ENCODE results near the gene OLFML1.

OLFML1 gene

GRCh38 chr11:7537265-7537664, 52.0 kb downstream of the OLFML1 start:
- TF ChIP-seq CTCF (IDR thresholded peaks at IDR 0.05; ENCODE audit: insufficient read depth, missing control alignments) = no peak
- FAIRE-seq (no peak), DNase-seq (ENCODE audit: insufficient read length, low spot score) (no peak)

DNA sequence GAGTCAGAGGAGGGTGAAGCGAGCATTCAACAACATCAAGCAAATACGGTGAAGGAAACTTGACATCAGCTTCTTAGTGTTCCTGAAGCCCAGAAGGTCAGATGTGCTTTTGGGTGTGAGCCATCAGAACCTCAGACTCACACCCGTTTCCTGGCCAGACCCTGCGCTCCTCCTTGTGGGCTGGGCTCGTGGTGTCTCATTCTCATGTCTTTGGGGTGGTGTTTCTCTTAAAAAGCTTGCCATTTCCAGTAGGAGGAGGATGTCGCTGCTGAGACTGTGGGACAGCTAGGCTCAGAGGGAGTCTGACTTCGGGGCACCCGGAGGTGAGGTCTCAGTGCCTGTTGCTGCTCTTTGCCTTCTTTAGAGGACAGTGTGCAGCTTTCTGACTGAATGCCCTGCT, 52.7 kb downstream of the OLFML1 start:
- FAIRE-seq (no peak), DNase-seq (ENCODE audit: insufficient read length, low spot score) (no peak)
- TF ChIP-seq CTCF (IDR thresholded peaks at IDR 0.05; ENCODE audit: insufficient read depth, missing control alignments) = no peak

- DNase-seq (ENCODE audit: insufficient read length, low spot score) = no peak
- TF ChIP-seq CTCF (IDR thresholded peaks at IDR 0.05; ENCODE audit: insufficient read depth, missing control alignments) = no peak
- no peak for FAIRE-seq
These were observed 53.5 kb downstream of the OLFML1 start for GRCh38 chr11:7538466-7539454.

DNA sequence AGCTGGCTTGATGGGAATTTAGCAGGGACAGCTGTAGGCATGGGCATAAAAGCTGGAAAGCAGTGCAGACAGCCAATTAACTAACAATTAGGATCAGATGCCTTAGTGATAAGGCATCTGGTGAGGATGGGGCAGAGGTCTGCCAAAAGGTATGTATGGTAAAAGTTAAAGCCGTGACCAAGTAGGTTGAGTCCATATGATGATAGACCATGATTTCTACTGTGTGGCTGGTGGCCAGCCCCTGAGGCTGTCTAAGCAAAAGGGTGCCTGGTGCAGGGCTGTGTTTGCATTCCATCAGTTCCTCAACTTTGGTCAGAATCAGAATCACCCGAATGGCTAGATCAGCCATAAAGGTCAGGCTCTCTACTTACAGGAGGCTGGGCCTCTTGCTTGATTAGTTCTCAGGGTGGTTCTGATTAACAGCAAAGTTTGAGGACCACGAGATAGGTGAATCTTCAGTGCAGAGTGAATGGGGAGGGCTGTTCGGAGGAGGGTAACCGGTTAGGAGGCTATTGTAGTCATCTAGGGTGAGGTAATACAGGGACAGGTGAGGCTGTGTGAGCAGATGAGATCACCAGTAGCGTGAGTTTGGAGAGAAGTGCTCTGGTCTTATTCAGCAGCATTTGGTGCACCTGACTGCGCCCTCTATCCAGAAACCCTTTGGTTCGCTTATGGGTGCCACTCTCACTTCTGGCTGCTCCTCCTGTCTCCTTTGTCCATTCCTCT, 55.7 kb downstream of the OLFML1 start:
- no peak for FAIRE-seq
- no peak for DNase-seq (ENCODE audit: insufficient read length, low spot score)
- no peak for TF ChIP-seq CTCF (IDR thresholded peaks at IDR 0.05; ENCODE audit: insufficient read depth, missing control alignments)

GRCh38 chr11:7543302-7543701, 58.0 kb downstream of the OLFML1 start:
- DNase-seq (ENCODE audit: insufficient read length, low spot score) (no peak), FAIRE-seq (no peak)
- no peak for TF ChIP-seq CTCF (IDR thresholded peaks at IDR 0.05; ENCODE audit: insufficient read depth, missing control alignments)

DNA sequence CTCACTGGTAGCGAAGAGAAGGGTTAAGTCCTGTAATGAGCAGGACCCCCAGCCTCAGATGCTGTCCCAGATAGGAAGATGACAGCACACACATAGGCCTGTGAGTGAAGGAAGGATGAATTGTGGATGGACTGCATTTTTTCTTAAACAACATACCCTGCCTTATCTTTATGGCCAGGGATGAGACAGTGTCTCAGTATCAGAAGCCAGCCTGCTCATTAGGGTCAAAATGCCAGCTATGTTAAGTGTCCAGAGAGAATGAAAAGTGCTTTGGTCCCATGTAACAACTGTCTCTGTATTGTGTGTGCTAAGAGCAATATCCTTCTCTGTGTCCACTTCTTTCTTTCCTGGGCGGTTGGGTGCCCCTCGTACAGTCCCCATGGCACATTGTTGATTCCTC, 58.7 kb downstream of the OLFML1 start:
- no peak for DNase-seq (ENCODE audit: insufficient read length, low spot score)
- no peak for FAIRE-seq
- TF ChIP-seq CTCF (IDR thresholded peaks at IDR 0.05; ENCODE audit: insufficient read depth, missing control alignments) = no peak

All from D721Med (cell line).